HG03342 (cell line): ENCODE data around the gene ASAH2B.

Source experiments
- ATAC-seq: cut with Tn5 transposase; IDR thresholded peaks from one replicate; pipeline ENCODE4 v1.9.1; 2021; ENCODE audit warnings: mild to moderate bottlenecking, moderate library complexity; ENCODE audit not compliant: unreplicated experiment

Gene ASAH2B

GRCh38 chr10:50796693-50797092 is 57.0 kb downstream of the ASAH2B start:
- no peak for ATAC-seq

- no peak for ATAC-seq
These were observed 58.6 kb downstream of the ASAH2B start for GRCh38 chr10:50798297-50798696.

GRCh38 chr10:50799595-50799994 is 59.9 kb downstream of the ASAH2B start:
- no peak for ATAC-seq

- no peak for ATAC-seq
These were observed 66.4 kb downstream of the ASAH2B start for GRCh38 chr10:50805981-50806622.

GRCh38 chr10:50807851-50808776 is 68.4 kb downstream of the ASAH2B start:
- no peak for ATAC-seq
